Endothelial cell of umbilical vein (primary cell): ENCODE data around the gene CLPTM1L. TPM values are rescaled to one million over a fixed set of nuclear protein-coding genes. Genes with fewer than 3 reads are reported as not detected.
"Not testable (repeated sequence)": the region's sequence is repeated elsewhere in the genome, so short reads cannot be mapped to it uniquely, and the experiment has no call there.

ENCODE experiments used
- BruUV-seq: library from RNA; stranded (reverse); fragments of 400-500 nt; replicated peaks from 2 replicates; lab custom pipeline; 2021; lab: Mats Ljungman, UMichigan
- CTCF ChIA-PET: fragments of 300-600, 350-600 bp; sonication (Branson Sonifier 250); formaldehyde crosslinking; loops from one replicate; lab custom pipeline; 2021; ENCODE audit warnings: antibody characterized with exemption, inconsistent platforms; lab: Charles Lee
- POLR2A ChIA-PET: fragments of 300-600, 350-600 bp; sonication (Branson Sonifier 250); formaldehyde crosslinking; loops from one replicate; lab custom pipeline; 2021; ENCODE audit warnings: antibody characterized with exemption, inconsistent platforms; lab: Charles Lee
- DNase-seq: peaks from one replicate; pipeline ENCODE4 v3.0.0-alpha.2; 2011; ENCODE audit warnings: low read depth, low spot score
- FAIRE-seq: peaks from 2 replicates; lab custom pipeline; 2011; peaks lifted over from hg19 to GRCh38; lab: Jason Lieb, UNC
- H2AFZ ChIP-seq: 2 replicates; pipeline ENCODE4 v1.6.0; 2012; ENCODE audit warnings: low read depth, low read length, control low read depth, inconsistent platforms
- H3K27ac ChIP-seq: 2 replicates; pipeline ENCODE4 v1.5.1; 2011; ENCODE audit warnings: low read depth, mild to moderate bottlenecking, control low read depth, low read length, moderate library complexity; ENCODE audit not compliant: insufficient read depth
- H3K27me3 ChIP-seq, 2 experiments: 2 replicates each; pipeline versions ENCODE4 v1.6.0 to v1.6.1; 2011; ENCODE audit warnings: low read length in 2 of 2, mixed read lengths in 1 of 2; ENCODE audit not compliant: control insufficient read depth in 2 of 2, insufficient read depth in 2 of 2
- H3K36me3 ChIP-seq, 2 experiments: 2 replicates in 1 of 2; 3 replicates in 1 of 2; pipeline ENCODE4 v1.5.1; 2011; ENCODE audit warnings: low read length in 2 of 2, mild to moderate bottlenecking in 1 of 2, moderate library complexity in 1 of 2; ENCODE audit not compliant: control insufficient read depth in 2 of 2, insufficient read depth in 2 of 2; ENCODE audit errors: extremely low read depth in 1 of 2
- H3K4me1 ChIP-seq: 3 replicates; pipeline ENCODE4 v1.5.1; 2011; ENCODE audit warnings: mild to moderate bottlenecking, low read length; ENCODE audit not compliant: control insufficient read depth, insufficient read depth; ENCODE audit errors: extremely low read depth
- H3K4me2 ChIP-seq: 2 replicates; pipeline ENCODE4 v1.6.1; 2011; ENCODE audit warnings: low read length, control low read depth, mixed read lengths; ENCODE audit not compliant: insufficient read depth
- H3K4me3 ChIP-seq, 3 experiments: fragments of 200-600 bp in 1 of 3; sonication (generic), shearing (Covaris generic) in 1 of 3; replicated peaks in 1 of 3; 2 replicates each; pipeline ENCODE4 v1.5.1; 2011 to 2016; ENCODE audit warnings: control low read depth in 3 of 3, low read length in 3 of 3, mild to moderate bottlenecking in 2 of 3, inconsistent platforms in 1 of 3, low read depth in 1 of 3, moderate library complexity in 1 of 3; ENCODE audit not compliant: insufficient read depth in 1 of 3
- H3K79me2 ChIP-seq: 2 replicates; pipeline ENCODE4 v1.6.0; 2012; ENCODE audit warnings: low read length, inconsistent platforms; ENCODE audit not compliant: control insufficient read depth, insufficient read depth
- H3K9ac ChIP-seq: replicated peaks from 2 replicates; pipeline ENCODE3; 2011; ENCODE audit warnings: low read length, control low read depth; ENCODE audit not compliant: insufficient read depth; ENCODE audit errors: extremely low read depth
- H3K9me1 ChIP-seq: replicated peaks from 3 replicates; pipeline ENCODE4 v1.6.0; 2011; ENCODE audit warnings: mild to moderate bottlenecking, low read length; ENCODE audit not compliant: control insufficient read depth, insufficient read depth; ENCODE audit errors: extremely low read depth
- H3K9me3 ChIP-seq: replicated peaks from 2 replicates; pipeline ENCODE4 v1.5.1; 2012; ENCODE audit warnings: low read length, inconsistent platforms; ENCODE audit not compliant: control insufficient read depth, insufficient read depth
- H4K20me1 ChIP-seq: replicated peaks from 2 replicates; pipeline ENCODE3; 2011; ENCODE audit warnings: mild to moderate bottlenecking, low read length; ENCODE audit not compliant: control insufficient read depth, insufficient read depth; ENCODE audit errors: extremely low read depth
- FOS ChIP-seq: IDR thresholded peaks from 2 replicates; pipeline ENCODE4 v1.6.1; 2011; ENCODE audit warnings: mild to moderate bottlenecking, low read length, moderate library complexity, borderline replicate concordance; ENCODE audit not compliant: insufficient read depth
- GATA2 ChIP-seq: IDR thresholded peaks from 2 replicates; pipeline ENCODE4 v1.7.0; 2011; ENCODE audit warnings: low read depth, mild to moderate bottlenecking, moderate library complexity, mixed read lengths, low read length; ENCODE audit not compliant: insufficient read length, insufficient read depth
- MYC ChIP-seq: IDR thresholded peaks from one replicate; pipeline ENCODE4 v1.6.1; 2011; ENCODE audit warnings: mild to moderate bottlenecking, low read depth, low read length
- POLR2A ChIP-seq: IDR thresholded peaks from 2 replicates; pipeline ENCODE4 v1.6.1; 2012; ENCODE audit warnings: low read depth, mild to moderate bottlenecking, control low read depth, low read length
- POLR2AphosphoS5 ChIP-seq: IDR thresholded peaks from 2 replicates; pipeline ENCODE4 v1.6.1; 2012; ENCODE audit warnings: low read depth, mild to moderate bottlenecking, control low read depth, low read length, moderate library complexity; ENCODE audit not compliant: insufficient read depth
- dilution Hi-C: fragments of 300-500 bp; cut with MboI; formaldehyde crosslinking; loops from one replicate; pipeline ENCODE4 v1.15.0; 2019; ENCODE audit warnings: low sequenced_read_pairs; ENCODE audit not compliant: extremely low pct_ligation_motif_present
- intact Hi-C: fragments of 100-400 bp; cut with micrococcal nuclease; formaldehyde crosslinking; loops from one replicate; pipeline ENCODE4 v1.10.0; 2022
- polyA plus RNA-seq, 4 experiments: library from polyadenylated mRNA; depleted of rRNA in 3 of 4; stranded (reverse) in 3 of 4; unstranded in 1 of 4; fragments of >200 nt; gene quantifications; 2 replicates each; pipeline versions ENCODE4 v1.2.1 to v1.2.3, GENCODE V29; 2011 to 2012; ENCODE audit warnings: missing spikeins in 1 of 4
- total RNA-seq: library from RNA; stranded (reverse); gene quantifications from 2 replicates; pipeline ENCODE4 v1.2.3, GENCODE V29; 2021
- TF ChIP-seq, protein P1 (sequence below): IDR thresholded peaks from 2 replicates; pipeline ENCODE4 v1.6.1; 2011; ENCODE audit not compliant: insufficient read depth, insufficient read length

The CLPTM1L gene
- total and polyA plus RNA-seq, 2 donors (not counting 3 experiments of a cell fraction or from before 2014, with no cell fraction given), result 116 to 191 TPM

DNA sequence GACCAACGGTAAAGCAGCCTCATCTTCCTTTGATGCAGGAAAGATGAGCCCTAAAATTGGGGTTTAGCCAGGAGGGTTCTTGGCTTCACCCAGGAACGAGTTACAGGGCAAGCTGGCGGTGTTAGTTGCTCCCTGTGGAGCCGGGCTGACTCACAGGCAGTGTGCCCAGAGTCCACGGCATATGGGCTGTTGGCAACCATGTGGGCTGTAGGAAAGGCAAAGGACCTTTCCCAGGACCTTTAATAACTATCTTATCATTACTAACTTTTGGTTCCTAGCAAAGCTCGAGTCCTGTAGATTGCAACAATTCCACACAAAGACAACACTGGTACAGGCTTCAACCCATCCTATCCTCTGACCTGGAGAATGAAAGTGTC lies 29.8 kb upstream of the CLPTM1L start:
- peaks cover 0 to 3% of the 10 kb centered on the region in 2 experiments for H3K27me3 ChIP-seq
- ChIA-PET POLR2A (no interaction called here), CTCF (interaction anchor here (1.6 kb wide), 1 partner anchor 270 kb away, joined by 4 read pairs; no protein-coding TSS in a partner anchor)
- no peak overlapping the region for H3K9ac ChIP-seq
- H2AFZ ChIP-seq, result no peak overlapping the region
- DNase-seq (no peak), FAIRE-seq (no peak)
- no peaks in the 10 kb centered on the region for H3K4me1 ChIP-seq
- dilution Hi-C loops, result no loop called here
- no peaks in the 10 kb centered on the region for H3K9me3 ChIP-seq
- H3K27ac ChIP-seq, result no peak overlapping the region
- H3K36me3 ChIP-seq, result no peaks in the 10 kb centered on the region
- BruUV-seq, result no TSS peak
- H3K4me3 ChIP-seq, result no peak overlapping the region
- H3K9me1 ChIP-seq, result no peaks in the 10 kb centered on the region
- TF ChIP-seq POLR2A (no peak), GATA2 (no peak), FOS (no peak), POLR2AphosphoS5 (no peak), MYC (no peak)
- no peaks in the 10 kb centered on the region for H4K20me1 ChIP-seq
- H3K4me2 ChIP-seq, result no peak overlapping the region
- H3K79me2 ChIP-seq, result no peaks in the 10 kb centered on the region
- intact Hi-C loops, result no loop called here

DNA sequence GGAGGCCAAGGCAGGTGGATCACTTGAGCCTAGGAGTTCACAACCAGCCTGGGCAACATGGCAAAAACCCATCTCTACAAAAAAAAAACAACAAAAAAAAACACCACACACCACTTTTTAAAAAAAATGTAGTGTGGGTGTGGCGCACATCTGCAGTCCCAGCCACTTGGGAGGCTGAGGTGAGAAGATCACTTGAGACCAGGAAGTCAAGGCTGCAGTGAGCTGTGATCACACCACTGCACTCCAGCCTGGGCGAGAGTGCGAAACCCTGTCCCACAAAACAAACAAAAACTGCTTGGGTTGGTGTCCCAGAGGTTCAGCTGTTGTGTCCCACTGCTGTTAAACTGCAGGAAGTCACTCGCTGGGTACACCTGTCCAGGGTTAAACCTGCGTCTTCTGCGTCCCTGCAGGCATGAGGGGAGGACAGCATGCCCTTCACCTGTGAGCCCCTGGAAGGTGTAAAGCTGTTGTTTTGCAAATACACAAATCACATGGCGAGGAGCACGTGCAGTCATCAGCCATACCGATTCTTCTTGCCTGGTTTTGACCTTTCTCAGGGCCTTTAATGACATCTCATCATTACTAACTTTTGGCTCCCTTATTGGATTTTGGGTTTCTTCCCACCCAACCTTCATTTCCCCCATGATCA lies 29.3 kb upstream of the CLPTM1L start:
- Histone ChIP-seq H4K20me1 (no peaks in the 10 kb centered on the region), H2AFZ (no peak overlapping the region), H3K79me2 (no peaks in the 10 kb centered on the region), H3K9me1 (no peaks in the 10 kb centered on the region), H3K36me3 (no peaks in the 10 kb centered on the region), H3K9ac (no peak overlapping the region), H3K27ac (no peak overlapping the region), H3K4me1 (no peaks in the 10 kb centered on the region), H3K9me3 (no peaks in the 10 kb centered on the region), H3K27me3 (peaks cover 0 to 3% of the 10 kb centered on the region in 2 experiments), H3K4me2 (no peak overlapping the region), H3K4me3 (no peak overlapping the region)
- DNase-seq, result no peak
- dilution Hi-C loops (no loop called here), intact Hi-C loops (no loop called here)
- CTCF ChIA-PET, result no interaction called here
- POLR2A ChIA-PET, result no interaction called here
- BruUV-seq, result no TSS peak
- no peak for FAIRE-seq
- TF ChIP-seq FOS (no peak), POLR2A (no peak), POLR2AphosphoS5 (no peak), GATA2 (no peak), MYC (no peak)
- TF ChIP-seq, protein P1, sequence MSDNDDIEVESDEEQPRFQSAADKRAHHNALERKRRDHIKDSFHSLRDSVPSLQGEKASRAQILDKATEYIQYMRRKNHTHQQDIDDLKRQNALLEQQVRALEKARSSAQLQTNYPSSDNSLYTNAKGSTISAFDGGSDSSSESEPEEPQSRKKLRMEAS, result no peak

DNA sequence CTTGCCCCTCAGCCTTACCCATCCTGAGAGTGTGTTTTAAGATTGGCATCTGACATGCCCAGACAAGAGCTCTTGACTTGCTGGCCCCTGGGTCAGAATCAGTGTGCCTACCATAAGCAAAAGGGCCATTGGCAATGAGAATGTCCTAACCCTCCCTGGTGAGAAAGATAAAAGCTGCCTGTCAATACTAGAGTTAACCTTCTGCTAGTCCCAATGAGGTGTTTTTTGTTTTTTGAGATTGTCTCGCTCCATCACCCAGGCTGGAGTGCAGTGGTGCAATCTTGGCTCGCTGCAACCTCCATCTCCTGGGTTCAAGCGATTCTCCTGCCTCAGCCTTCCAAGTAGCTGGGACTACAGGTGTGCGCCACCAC lies 27.1 kb upstream of the CLPTM1L start:
- BruUV-seq, H3K4me1 ChIP-seq, H3K36me3 ChIP-seq, H3K27ac ChIP-seq, DNase-seq, H3K4me3 ChIP-seq, H3K9me1 ChIP-seq, H3K79me2 ChIP-seq, intact Hi-C loops, H3K9me3 ChIP-seq, CTCF ChIA-PET, H3K9ac ChIP-seq, H2AFZ ChIP-seq, H3K4me2 ChIP-seq, POLR2A ChIA-PET, dilution Hi-C loops, H3K27me3 ChIP-seq, FAIRE-seq, H4K20me1 ChIP-seq: not testable (repeated sequence)
